GM19025 (cell line): ENCODE data around the gene CD84.
"Not testable (repeated sequence)": the region's sequence is repeated elsewhere in the genome, so short reads cannot be mapped to it uniquely, and the experiment has no call there.

Experiments
- ATAC-seq: cut with Tn5 transposase; IDR thresholded peaks from one replicate; pipeline ENCODE4 v1.9.1; 2021; ENCODE audit warnings: mild to moderate bottlenecking, low read depth, moderate library complexity; ENCODE audit not compliant: unreplicated experiment

Gene CD84

GRCh38 chr1:160610569-160611242 is 31.4 kb upstream of the CD84 start:
- ATAC-seq = no peak

- no peak for ATAC-seq
These were observed 29.6 kb upstream of the CD84 start for GRCh38 chr1:160608941-160609340.

GRCh38 chr1:160608514-160608913 is 29.2 kb upstream of the CD84 start:
- ATAC-seq = no peak

- ATAC-seq = no peak
These were observed 28.8 kb upstream of the CD84 start for GRCh38 chr1:160608057-160608456.

- ATAC-seq = no peak
These were observed 28.4 kb upstream of the CD84 start for GRCh38 chr1:160607672-160608032.

GRCh38 chr1:160607011-160607671 is 27.8 kb upstream of the CD84 start:
- ATAC-seq = peak; percentile 58

- no peak for ATAC-seq
These were observed 27.3 kb upstream of the CD84 start for GRCh38 chr1:160606611-160607010.

GRCh38 chr1:160605792-160606479 is 26.6 kb upstream of the CD84 start:
- ATAC-seq = no peak

- ATAC-seq = no peak
These were observed 25.9 kb upstream of the CD84 start for GRCh38 chr1:160605205-160605604.

- no peak for ATAC-seq
These were observed 18.4 kb upstream of the CD84 start for GRCh38 chr1:160597705-160598104.

- ATAC-seq = no peak
These were observed 17.8 kb upstream of the CD84 start for GRCh38 chr1:160597051-160597450.

- ATAC-seq = no peak
These were observed 11.2 kb upstream of the CD84 start for GRCh38 chr1:160590488-160590887.

GRCh38 chr1:160588468-160588867 is 9.2 kb upstream of the CD84 start:
- no peak for ATAC-seq

GRCh38 chr1:160584784-160585183 is 5.5 kb upstream of the CD84 start:
- ATAC-seq = no peak

- ATAC-seq = not testable (repeated sequence)
These were observed 3.7 kb upstream of the CD84 start for GRCh38 chr1:160582976-160583375.

GRCh38 chr1:160581961-160582360 is 2.7 kb upstream of the CD84 start:
- no peak for ATAC-seq

GRCh38 chr1:160580221-160580812 is 1.0 kb upstream of the CD84 start:
- no peak for ATAC-seq

GRCh38 chr1:160578525-160579191 is 638 bp downstream of the CD84 start:
- ATAC-seq = no peak

- ATAC-seq = no peak
These were observed 1.1 kb downstream of the CD84 start for GRCh38 chr1:160578175-160578524.

GRCh38 chr1:160577671-160578070 is 1.6 kb downstream of the CD84 start:
- no peak for ATAC-seq

- no peak for ATAC-seq
These were observed 2.4 kb downstream of the CD84 start for GRCh38 chr1:160576884-160577283.
